ENCODE data around the gene THRB. TPM values are rescaled to one million over a fixed set of nuclear protein-coding genes. Genes with fewer than 3 reads are reported as not detected.

THRB gene
- total RNA-seq, 1 donor from 2014 or later: 0.56 TPM

DNA sequence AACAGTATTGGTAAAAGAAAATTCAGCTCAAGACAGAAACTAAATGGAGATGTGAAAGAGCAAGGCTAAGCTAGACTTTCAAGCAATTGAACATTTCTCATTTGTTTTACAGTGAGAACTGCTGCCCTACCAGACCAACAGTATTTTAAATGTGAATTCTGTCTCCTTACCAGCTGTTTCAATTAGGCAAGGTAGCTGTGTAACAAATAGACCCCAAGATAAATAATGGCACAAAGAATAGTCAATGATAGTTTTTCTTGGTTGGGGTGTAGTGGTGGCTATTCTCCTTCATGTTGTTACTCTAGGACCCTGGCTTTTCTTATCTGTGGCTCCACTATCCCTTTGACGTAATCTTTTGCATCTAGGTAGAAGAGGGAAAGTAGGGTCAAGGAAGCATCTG, 30.4 kb upstream of the THRB start:
- no peak overlapping the region for H3K27ac Mint-ChIP-seq (ENCODE audit: unreplicated experiment)
- DNase-seq: no peak
- H3K4me1 Mint-ChIP-seq (ENCODE audit: low read depth, unreplicated experiment): peaks cover 2% of the 10 kb centered on the region
- TF ChIP-seq, protein P1, sequence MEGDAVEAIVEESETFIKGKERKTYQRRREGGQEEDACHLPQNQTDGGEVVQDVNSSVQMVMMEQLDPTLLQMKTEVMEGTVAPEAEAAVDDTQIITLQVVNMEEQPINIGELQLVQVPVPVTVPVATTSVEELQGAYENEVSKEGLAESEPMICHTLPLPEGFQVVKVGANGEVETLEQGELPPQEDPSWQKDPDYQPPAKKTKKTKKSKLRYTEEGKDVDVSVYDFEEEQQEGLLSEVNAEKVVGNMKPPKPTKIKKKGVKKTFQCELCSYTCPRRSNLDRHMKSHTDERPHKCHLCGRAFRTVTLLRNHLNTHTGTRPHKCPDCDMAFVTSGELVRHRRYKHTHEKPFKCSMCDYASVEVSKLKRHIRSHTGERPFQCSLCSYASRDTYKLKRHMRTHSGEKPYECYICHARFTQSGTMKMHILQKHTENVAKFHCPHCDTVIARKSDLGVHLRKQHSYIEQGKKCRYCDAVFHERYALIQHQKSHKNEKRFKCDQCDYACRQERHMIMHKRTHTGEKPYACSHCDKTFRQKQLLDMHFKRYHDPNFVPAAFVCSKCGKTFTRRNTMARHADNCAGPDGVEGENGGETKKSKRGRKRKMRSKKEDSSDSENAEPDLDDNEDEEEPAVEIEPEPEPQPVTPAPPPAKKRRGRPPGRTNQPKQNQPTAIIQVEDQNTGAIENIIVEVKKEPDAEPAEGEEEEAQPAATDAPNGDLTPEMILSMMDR (IDR thresholded peaks at IDR 0.05; ENCODE audit: partially characterized antibody, unreplicated experiment): no peak
- H3K9me3 Mint-ChIP-seq (ENCODE audit: unreplicated experiment): peaks cover 2% of the 10 kb centered on the region
- H3K4me3 Mint-ChIP-seq (ENCODE audit: unreplicated experiment): no peak overlapping the region
- peaks cover 9% of the 10 kb centered on the region for H3K27me3 Mint-ChIP-seq (ENCODE audit: unreplicated experiment)
- no peaks in the 10 kb centered on the region for H3K36me3 Mint-ChIP-seq (ENCODE audit: unreplicated experiment)

DNA sequence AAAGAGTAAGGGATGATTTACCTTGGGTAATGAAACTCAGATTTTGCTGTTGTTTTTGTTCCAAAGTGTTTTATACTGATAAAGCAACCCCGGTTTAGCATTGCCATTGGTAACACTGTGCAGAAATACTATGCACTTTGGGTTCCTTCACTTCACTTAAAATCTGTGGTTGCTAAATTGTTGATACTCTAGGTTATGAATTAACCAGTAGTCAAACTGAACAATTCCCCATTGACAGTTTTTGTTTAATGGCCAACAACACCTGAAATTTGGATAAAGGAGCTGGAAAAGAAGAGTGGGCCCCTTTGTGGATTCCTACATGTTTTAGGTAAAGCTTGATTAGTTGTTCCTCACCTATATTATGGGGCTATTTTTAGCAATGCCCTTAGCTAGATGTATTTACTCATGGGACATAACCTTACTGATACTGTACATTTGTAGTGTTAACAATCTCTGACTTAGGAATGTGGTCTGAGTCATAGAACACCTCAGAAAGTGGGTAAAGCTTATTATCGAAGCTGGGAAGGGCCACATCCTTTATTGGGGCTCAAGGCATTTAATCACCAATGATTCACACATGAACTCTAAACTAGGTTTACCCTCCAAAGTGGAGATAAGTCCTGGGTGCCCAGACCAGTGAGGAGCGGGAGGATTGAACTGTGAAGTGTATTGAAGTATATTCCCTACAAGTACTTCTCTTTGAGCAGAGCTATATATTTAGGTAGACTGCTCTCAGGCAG, 29.5 kb upstream of the THRB start:
- Mint-ChIP-seq H3K9me3 (ENCODE audit: unreplicated experiment) (peaks cover 2% of the 10 kb centered on the region), H3K27me3 (ENCODE audit: unreplicated experiment) (peaks cover 9% of the 10 kb centered on the region), H3K27ac (ENCODE audit: unreplicated experiment) (no peak overlapping the region), H3K4me3 (ENCODE audit: unreplicated experiment) (no peak overlapping the region), H3K36me3 (ENCODE audit: unreplicated experiment) (no peaks in the 10 kb centered on the region), H3K4me1 (ENCODE audit: low read depth, unreplicated experiment) (peaks cover 2% of the 10 kb centered on the region)
- TF ChIP-seq, protein P1 (IDR thresholded peaks at IDR 0.05; ENCODE audit: partially characterized antibody, unreplicated experiment): no peak
- no peak for DNase-seq

DNA sequence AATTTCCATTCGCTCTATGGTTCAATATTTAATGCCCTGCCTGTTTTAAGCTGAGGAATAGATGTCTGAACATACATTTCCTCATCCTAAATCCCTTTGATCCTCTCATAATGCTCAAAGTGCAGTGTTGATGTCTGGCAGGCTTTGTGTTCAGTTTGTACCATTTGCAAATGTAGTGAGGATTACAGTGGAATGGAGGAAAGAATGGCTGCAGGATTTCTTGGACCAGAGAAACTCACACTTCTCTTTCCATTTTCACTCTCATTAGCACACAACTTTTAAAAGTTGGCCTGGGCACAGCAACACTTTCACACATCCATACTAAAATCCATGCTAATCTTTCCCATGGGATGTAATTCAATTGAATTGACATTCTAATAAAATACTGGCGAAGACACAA, 28.6 kb upstream of the THRB start:
- TF ChIP-seq, protein P1 (IDR thresholded peaks at IDR 0.05; ENCODE audit: partially characterized antibody, unreplicated experiment): no peak
- H3K36me3 Mint-ChIP-seq (ENCODE audit: unreplicated experiment): no peaks in the 10 kb centered on the region
- H3K4me1 Mint-ChIP-seq (ENCODE audit: low read depth, unreplicated experiment): peaks cover 2% of the 10 kb centered on the region
- H3K4me3 Mint-ChIP-seq (ENCODE audit: unreplicated experiment): no peak overlapping the region
- H3K27me3 Mint-ChIP-seq (ENCODE audit: unreplicated experiment): peaks cover 13% of the 10 kb centered on the region
- no peak overlapping the region for H3K27ac Mint-ChIP-seq (ENCODE audit: unreplicated experiment)
- peaks cover 2% of the 10 kb centered on the region for H3K9me3 Mint-ChIP-seq (ENCODE audit: unreplicated experiment)
- no peak for DNase-seq

DNA sequence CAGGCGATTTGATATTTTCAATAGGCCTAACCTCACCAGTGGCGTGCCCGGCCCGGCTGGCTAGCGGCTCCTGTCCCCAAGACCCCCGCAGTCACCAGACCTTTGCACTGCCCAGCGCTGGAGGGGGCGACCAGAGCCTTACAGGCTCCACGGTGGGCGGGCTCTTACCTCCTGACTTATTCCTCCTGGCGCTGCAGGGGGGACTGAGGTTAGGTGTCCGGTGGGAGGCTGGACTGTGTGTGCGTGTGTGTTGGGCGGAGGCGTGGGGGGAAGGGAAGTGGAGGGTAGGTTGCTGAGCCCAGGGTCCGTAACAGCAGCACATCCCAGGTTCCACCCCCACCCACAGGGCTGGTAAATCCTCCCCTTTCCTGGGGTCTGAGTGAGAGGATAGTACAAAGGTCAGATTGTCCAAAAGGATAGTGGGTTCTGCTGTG, 27.5 kb upstream of the THRB start:
- H3K9me3 Mint-ChIP-seq (ENCODE audit: unreplicated experiment): peaks cover 2% of the 10 kb centered on the region
- TF ChIP-seq, protein P1 (IDR thresholded peaks at IDR 0.05; ENCODE audit: partially characterized antibody, unreplicated experiment): no peak
- peak overlapping the region; percentile 30 for H3K4me3 Mint-ChIP-seq (ENCODE audit: unreplicated experiment)
- peak; percentile 34 for DNase-seq
- no peaks in the 10 kb centered on the region for H3K36me3 Mint-ChIP-seq (ENCODE audit: unreplicated experiment)
- peaks cover 13% of the 10 kb centered on the region for H3K27me3 Mint-ChIP-seq (ENCODE audit: unreplicated experiment)
- no peak overlapping the region for H3K27ac Mint-ChIP-seq (ENCODE audit: unreplicated experiment)
- H3K4me1 Mint-ChIP-seq (ENCODE audit: low read depth, unreplicated experiment): peaks cover 2% of the 10 kb centered on the region

DNA sequence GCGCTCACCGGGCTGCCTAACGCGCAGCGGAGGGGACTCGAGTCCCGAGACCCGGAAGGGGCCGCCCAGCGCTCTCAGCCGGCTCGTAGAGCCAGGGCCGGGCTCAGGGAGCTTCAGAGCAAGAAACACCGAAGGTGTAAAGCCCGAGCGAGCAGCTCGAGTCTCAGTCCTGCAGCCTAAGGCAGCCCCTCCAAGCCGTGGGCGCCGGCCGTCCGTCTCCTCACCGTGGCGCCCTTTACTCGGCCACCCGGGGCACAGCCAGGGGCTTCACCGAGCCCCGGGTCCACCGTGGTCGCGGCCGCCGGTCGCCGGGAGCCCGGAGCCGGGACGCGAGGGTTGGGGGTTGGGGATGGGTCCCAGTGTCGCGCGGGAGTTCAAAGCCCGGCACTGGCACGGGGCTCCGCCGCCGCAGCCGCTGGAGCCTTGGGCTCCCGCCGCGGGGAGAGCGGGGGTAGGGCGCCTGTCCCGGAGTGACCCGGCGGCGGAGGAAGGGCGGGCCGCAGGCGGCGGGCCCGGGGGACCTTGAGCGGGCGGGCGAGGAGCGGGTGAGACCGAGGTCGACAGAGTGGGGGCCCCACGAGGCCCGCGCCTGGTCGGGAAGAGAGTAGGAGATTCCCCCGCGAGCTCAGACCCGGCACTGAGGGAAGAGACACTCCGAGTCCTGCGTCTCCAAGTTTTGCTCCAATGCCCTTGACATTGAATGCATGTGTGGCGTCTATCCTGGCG, 26.9 kb upstream of the THRB start:
- H3K9me3 Mint-ChIP-seq (ENCODE audit: unreplicated experiment): peaks cover 2% of the 10 kb centered on the region
- H3K36me3 Mint-ChIP-seq (ENCODE audit: unreplicated experiment): no peaks in the 10 kb centered on the region
- no peak overlapping the region for H3K27ac Mint-ChIP-seq (ENCODE audit: unreplicated experiment)
- peak overlapping the region; percentile 85 for H3K4me3 Mint-ChIP-seq (ENCODE audit: unreplicated experiment)
- H3K27me3 Mint-ChIP-seq (ENCODE audit: unreplicated experiment): peaks cover 13% of the 10 kb centered on the region
- H3K4me1 Mint-ChIP-seq (ENCODE audit: low read depth, unreplicated experiment): peaks cover 2% of the 10 kb centered on the region
- peak; percentile 59 for DNase-seq
- TF ChIP-seq, protein P1 (IDR thresholded peaks at IDR 0.05; ENCODE audit: partially characterized antibody, unreplicated experiment): no peak

Measured in glutamatergic neuron (in vitro differentiated cells).